Heart left ventricle (tissue), 16 donors: ENCODE measurements around the gene FBXO42. TPM values are rescaled to one million over a fixed set of nuclear protein-coding genes. Genes with fewer than 3 reads are reported as not detected.

Experiments
- ATAC-seq, 4 donors: fragments of 200-7000 bp; cut with Tn5 transposase; one replicate each; pipeline ENCODE4 v1.9.1; 2020 to 2022; ENCODE audit warnings: moderate library complexity in 4 of 4, mild to moderate bottlenecking in 3 of 4, moderate number of reproducible peaks in 1 of 4
- DNase-seq, 5 donors: peaks; one replicate each; pipeline ENCODE4 v3.0.0-alpha.2; 2020
- H3K27ac ChIP-seq, 12 donors: fragments of 200-600 bp; sonication (generic) in 4 of 12; one replicate each; pipeline versions ENCODE4 v1.5.0 to v1.8.0; 2016 to 2022; ENCODE audit warnings: mild to moderate bottlenecking in 2 of 12
- H3K27me3 ChIP-seq, 9 donors: fragments of 200-600 bp; sonication (generic) in 2 of 9; one replicate each; pipeline versions ENCODE4 v1.5.1 to v1.8.0; 2016 to 2022; ENCODE audit warnings: mild to moderate bottlenecking in 3 of 9
- H3K36me3 ChIP-seq, 9 donors: fragments of 200-600 bp; sonication (generic) in 2 of 9; one replicate each; pipeline versions ENCODE4 v1.5.0 to v1.8.0; 2018 to 2022; ENCODE audit warnings: mild to moderate bottlenecking in 2 of 9
- H3K4me1 ChIP-seq, 12 donors: fragments of 200-600 bp; sonication (generic) in 4 of 12; one replicate each; pipeline versions ENCODE4 v1.5.0 to v1.8.0; 2016 to 2022; ENCODE audit warnings: mild to moderate bottlenecking in 3 of 12
- H3K4me3 ChIP-seq, 12 donors: fragments of 200-600 bp; sonication (generic) in 4 of 12; one replicate each; pipeline versions ENCODE4 v1.5.0 to v1.8.0; 2017 to 2022; ENCODE audit warnings: mild to moderate bottlenecking in 9 of 12, moderate library complexity in 4 of 12
- H3K9me3 ChIP-seq, 12 donors: fragments of 200-600 bp; sonication (generic) in 4 of 12; one replicate each; pipeline versions ENCODE4 v1.5.0 to v1.8.0; 2016 to 2022; ENCODE audit warnings: mild to moderate bottlenecking in 1 of 12
- CTCF ChIP-seq, 12 donors: fragments of 200-600 bp; sonication (generic) in 4 of 12; IDR thresholded peaks; one replicate each; pipeline versions ENCODE4 v1.5.0 to v1.8.0; 2018 to 2022; ENCODE audit warnings: antibody characterized with exemption in 12 of 12, mild to moderate bottlenecking in 5 of 12
- POLR2A ChIP-seq, 2 donors: fragments of 450-650 bp; IDR thresholded peaks; one replicate each; pipeline ENCODE4 v1.6.1; 2017; ENCODE audit warnings: antibody characterized with exemption in 2 of 2, mild to moderate bottlenecking in 2 of 2, moderate library complexity in 2 of 2
- WGBS, 4 donors: extraction: QIAGEN DNeasy Blood & Tissue Kit in 2 of 4; methylation state at CpG; one replicate each; pipeline versions ENCODE4 v1.1.5 to v1.1.7; 2013 to 2018; 5-methylcytosine and 5-hydroxymethylcytosine counted together
- intact Hi-C, 10 donors: fragments of 100-400 bp; cut with DNase I; formaldehyde crosslinking; loops; one replicate each; pipeline versions ENCODE4 v1.11.1 to v1.14.2; 2022
- polyA plus RNA-seq, 2 donors: library from polyadenylated mRNA; stranded (reverse); fragments of 200-250 nt; gene quantifications; one replicate each; pipeline ENCODE4 v1.2.3, GENCODE V29; 2013
- total RNA-seq, 9 donors: library from RNA; depleted of rRNA in 2 of 9; stranded (reverse); fragments of >200 nt in 2 of 9; fragmentation: NEBNext Ultra II Directional in 3 of 9; extraction: Animal tissue kit (Norgen Biotek cat#: 25700) in 3 of 9; gene quantifications; one replicate each; pipeline versions ENCODE4 v1.1.0 to v1.2.4, GENCODE V29; 2016 to 2023
- donor health status: ischemic (EF 13 %, LVEDD 7.1; RV severe dilation, severe dysfunction).
- donor health status: healthy with polysubstance abuse.
- donor health status: DM: no; HTN: yes; CAD: no.
- donor health status: DM: no; HTN: no; CAD: no.
- donor health status: ischemic (EF 25% LVEDD 6.9; RV normal size, moderate dysfunction).
- donor health status: ischemic (EF 25% LVEDD 5.7; RV mildly dilated, moderate dysfunction).
- donor health status: healthy.
- donor health status: DM: yes; HTN: yes; CAD: no.
- donor health status: ischemic (EF 35%, LVEDD 5.7; RV mildly dilated, moderate dysfunction).
- donor health status: nonischemic (EF 11% LVEDD 7.7; RV severe dilation, severe dysfunction).
- donor health status: DM: yes; HTN: yes; CAD: no.
- donor health status: PGD.
- donor health status: ischemic (EF 29% LVEDD 5.4; RV normal size, mild dysfunction).
- donor health status: nonischemic (EF 23%, LVEDD 6.1; RV moderate dilation, normal function).

FBXO42 gene
- total and polyA plus RNA-seq, 11 donors = 11.0 to 44.4 (median 20.1) TPM

DNA sequence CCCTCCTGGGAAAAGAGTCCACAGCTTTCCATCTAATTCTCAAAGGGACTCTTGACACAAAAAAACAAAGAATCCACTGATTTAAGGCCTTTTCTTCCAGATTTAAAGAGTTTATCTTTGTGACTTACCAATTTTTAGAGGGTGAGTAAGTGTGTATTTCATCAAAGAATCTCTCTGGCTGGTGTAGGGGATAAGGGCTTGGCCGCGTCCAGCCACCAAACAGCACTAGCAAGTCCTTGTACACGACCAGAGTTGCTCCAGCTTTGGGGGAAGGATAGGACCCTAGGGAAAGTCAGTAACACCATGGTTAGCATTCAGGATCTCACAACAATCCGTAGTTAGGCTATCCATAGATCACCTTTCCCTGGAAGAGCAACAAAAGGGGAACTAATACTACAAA, 95.8 kb downstream of the FBXO42 start:
- intact Hi-C loops = no loop called here
- ATAC-seq = no peak

DNA sequence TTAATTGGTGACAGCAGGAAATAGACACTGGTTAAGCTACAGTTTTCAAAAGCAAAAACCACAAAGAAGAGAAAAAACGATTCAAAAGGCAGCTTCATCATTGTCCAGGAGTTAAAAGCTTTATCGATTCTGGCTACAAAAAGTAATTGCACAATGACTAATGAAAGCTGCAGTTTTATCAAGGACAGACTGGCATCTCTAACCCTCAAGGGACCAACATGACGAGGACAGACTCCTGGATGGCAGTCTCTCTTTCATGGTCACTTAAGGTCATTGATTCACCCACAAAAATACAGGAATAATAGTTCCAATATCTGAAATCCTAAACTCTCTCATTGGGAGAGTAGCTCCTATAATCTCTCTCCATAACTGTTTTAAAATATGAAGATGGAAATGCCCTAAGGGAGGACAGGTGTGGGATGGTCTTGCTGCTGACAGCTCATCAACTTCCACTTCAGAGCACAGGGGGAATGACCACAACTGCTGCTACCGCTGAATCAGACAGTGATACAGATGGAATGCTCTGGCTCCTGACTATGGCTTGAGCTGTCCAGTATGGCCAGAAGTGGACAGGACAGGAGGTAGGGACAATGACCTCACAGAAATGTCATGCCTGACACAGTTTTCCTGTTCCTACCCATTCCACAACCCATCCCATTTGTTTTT, 97.9 kb downstream of the FBXO42 start:
- peak; percentile 39 to 68 (median 50) for ATAC-seq
- Histone ChIP-seq H3K9me3 (no peaks in the 10 kb centered on the region), H3K4me3 (no peak overlapping the region), H3K27ac (peak overlapping the region in 8 of 12 donors; percentile 1 to 52 (median 19)), H3K27me3 (no peaks in the 10 kb centered on the region), H3K36me3 (peaks cover 0 to 63% (median 56%) of the 10 kb centered on the region in 9 donors), H3K4me1 (peaks cover 5 to 47% (median 27%) of the 10 kb centered on the region in 12 donors)
- 30 to 52% (median 43%) methylated on average over 4 of the region's 4 CpGs for WGBS, 4 donors
- intact Hi-C loops = no loop called here
- no peak for TF ChIP-seq POLR2A (IDR thresholded peaks at IDR 0.05)
- no peak for TF ChIP-seq CTCF (IDR thresholded peaks at IDR 0.05)
- no peak for DNase-seq

More for the DNA sequence above, 95.8 kb downstream of the FBXO42 start:
- Histone ChIP-seq H3K9me3 (no peaks in the 10 kb centered on the region), H3K4me1 (peaks cover 0 to 35% (median 16%) of the 10 kb centered on the region in 12 donors), H3K27me3 (no peaks in the 10 kb centered on the region), H3K27ac (no peak overlapping the region), H3K4me3 (no peak overlapping the region), H3K36me3 (peaks cover 0 to 57% (median 43%) of the 10 kb centered on the region in 9 donors)
- DNase-seq = no peak
- WGBS, 4 donors = 67 to 85% (median 79%) methylated on average over 4 of the region's 4 CpGs
- no peak for TF ChIP-seq POLR2A (IDR thresholded peaks at IDR 0.05)
- no peak for TF ChIP-seq CTCF (IDR thresholded peaks at IDR 0.05)

DNA sequence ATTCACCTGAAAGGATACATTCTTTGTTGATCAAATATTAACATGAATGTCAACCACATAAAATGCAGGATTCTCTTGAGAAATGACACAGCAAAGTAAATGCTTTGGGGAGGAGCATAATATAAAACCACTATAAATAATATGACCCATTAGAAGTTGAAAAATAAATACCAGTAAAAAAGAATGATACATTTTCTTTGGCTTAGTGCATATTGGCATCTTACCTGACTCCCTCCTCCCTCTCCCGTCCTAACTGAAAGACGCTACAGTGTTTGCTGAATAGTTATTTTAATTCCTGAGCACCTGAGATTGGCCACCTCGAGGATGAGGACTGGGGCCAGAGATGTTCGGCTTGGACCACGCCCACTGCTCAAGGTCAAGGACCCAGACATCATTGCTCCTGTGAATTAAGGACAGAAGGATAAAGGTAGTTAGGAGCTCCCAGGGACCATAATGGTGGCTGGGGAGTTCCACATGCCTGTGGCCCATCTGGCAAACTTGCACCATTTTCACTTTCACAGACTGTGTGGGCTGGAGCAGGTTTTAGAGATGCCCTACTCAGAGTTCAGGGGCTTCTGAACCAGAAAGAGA, 98.9 kb downstream of the FBXO42 start:
- no peak for ATAC-seq
- peak overlapping the region in 5 of 12 donors; percentile 1 to 52 (median 43) for H3K27ac ChIP-seq
- H3K9me3 ChIP-seq = no peaks in the 10 kb centered on the region
- no peak overlapping the region for H3K4me3 ChIP-seq
- no peaks in the 10 kb centered on the region for H3K27me3 ChIP-seq
- no peak for TF ChIP-seq POLR2A (IDR thresholded peaks at IDR 0.05)
- TF ChIP-seq CTCF (IDR thresholded peaks at IDR 0.05) = no peak
- H3K4me1 ChIP-seq = peaks cover 10 to 57% (median 37%) of the 10 kb centered on the region in 12 donors
- WGBS, 4 donors = 62 to 78% (median 74%) methylated on average over 5 of the region's 5 CpGs
- DNase-seq = no peak
- intact Hi-C loops = no loop called here
- peaks cover 0 to 63% (median 56%) of the 10 kb centered on the region in 9 donors for H3K36me3 ChIP-seq

GRCh38 chr1:16252912-16253311, 99.4 kb downstream of the FBXO42 start:
- Histone ChIP-seq H3K36me3 (peaks cover 0 to 63% (median 56%) of the 10 kb centered on the region in 9 donors), H3K27me3 (no peaks in the 10 kb centered on the region), H3K9me3 (no peaks in the 10 kb centered on the region), H3K4me3 (no peak overlapping the region), H3K27ac (peak overlapping the region in 1 of 12 donors; percentile 52), H3K4me1 (peaks cover 13 to 62% (median 42%) of the 10 kb centered on the region in 12 donors)
- intact Hi-C loops = no loop called here
- ATAC-seq (no peak), DNase-seq (no peak)
- 88 to 94% (median 91%) methylated on average over 2 of the region's 2 CpGs for WGBS, 4 donors
- TF ChIP-seq POLR2A (IDR thresholded peaks at IDR 0.05) (no peak), CTCF (IDR thresholded peaks at IDR 0.05) (no peak)
